K562 (cell line): ENCODE measurements around the gene NRF1.

ENCODE experiments used
- CSDE1 ChIP-seq, 2 experiments: fragments of 450-650 bp; IDR thresholded peaks; 2 replicates each; pipeline ENCODE4 v1.6.1; 2016; ENCODE audit warnings: mild to moderate bottlenecking in 1 of 2
- HMG20A ChIP-seq: fragments of 450-650 bp; formaldehyde crosslinking; conservative IDR thresholded peaks from 2 replicates; pipeline ENCODE4 v1.4.0; 2020; ENCODE audit warnings: mild to moderate bottlenecking, mixed read lengths
- PBX2 ChIP-seq, 2 experiments: IDR thresholded peaks in 1 of 2; conservative IDR thresholded peaks in 1 of 2; 2 replicates each; pipeline ENCODE4 v1.6.1; 2016; ENCODE audit warnings: low read depth in 2 of 2, mild to moderate bottlenecking in 1 of 2, missing compliant biosample characterization in 1 of 2, missing genetic modification characterization in 1 of 2, moderate library complexity in 1 of 2
- STAT6 ChIP-seq: sonication (generic); formaldehyde crosslinking; IDR thresholded peaks from 2 replicates; pipeline ENCODE4 v1.8.1; 2023; ENCODE audit warnings: mild to moderate bottlenecking, missing genetic modification reagents
- TGIF2 ChIP-seq: sonication (generic); formaldehyde crosslinking; IDR thresholded peaks from 2 replicates; pipeline ENCODE4 v1.8.1; 2022; ENCODE audit warnings: mild to moderate bottlenecking, missing genetic modification reagents, moderate library complexity
- TRIM25 ChIP-seq: fragments of 450-650 bp; IDR thresholded peaks from 2 replicates; pipeline ENCODE4 v1.7.0; 2016; ENCODE audit warnings: borderline replicate concordance
- ZNF277 ChIP-seq: fragments of 250-450 bp; sonication (Bioruptor Pico); IDR thresholded peaks from 2 replicates; pipeline ENCODE4 v1.8.0; 2022; ENCODE audit warnings: inconsistent platforms, mild to moderate bottlenecking, moderate library complexity, borderline replicate concordance

GRCh38 chr7:129765352-129765751 is 153.8 kb downstream of the NRF1 start:
- TF ChIP-seq CSDE1 (IDR thresholded peaks at IDR 0.05) (no peak), TGIF2 (CRISPR knock-in tag) (no peak), HMG20A (no peak), ZNF277 (CRISPR knock-in tag) (no peak), PBX2 (CRISPR knock-in tag; IDR thresholded peaks at IDR 0.05; ENCODE audit: low read depth) (no peak), PBX2 (tag; conservative IDR thresholded peaks at IDR 0.05; ENCODE audit: low read depth) (no peak), TRIM25 (no peak), STAT6 (no peak)
